GM18505 (cell line): ENCODE results near the gene ARHGAP8.
"Not testable (repeated sequence)": the region's sequence is repeated elsewhere in the genome, so short reads cannot be mapped to it uniquely, and the experiment has no call there.

Experiments
- ATAC-seq: cut with Tn5 transposase; IDR thresholded peaks from one replicate; pipeline ENCODE4 v1.9.1; 2021; ENCODE audit not compliant: unreplicated experiment
- POLR2A ChIP-seq: IDR thresholded peaks from 4 replicates; pipeline ENCODE4 v1.6.1; 2011; ENCODE audit warnings: borderline replicate concordance; ENCODE audit not compliant: insufficient read depth, insufficient read length; ENCODE audit errors: extremely low read depth

Gene ARHGAP8

GRCh38 chr22:44842417-44842816, 90.0 kb downstream of the ARHGAP8 start:
- no peak for TF ChIP-seq POLR2A
- no peak for ATAC-seq

- no peak for TF ChIP-seq POLR2A
- no peak for ATAC-seq
Measured at GRCh38 chr22:44845191-44845590, 92.8 kb downstream of the ARHGAP8 start.

GRCh38 chr22:44845796-44846720, 93.7 kb downstream of the ARHGAP8 start:
- TF ChIP-seq POLR2A, result no peak
- no peak for ATAC-seq

GRCh38 chr22:44846726-44847275, 94.4 kb downstream of the ARHGAP8 start:
- no peak for TF ChIP-seq POLR2A
- no peak for ATAC-seq

- ATAC-seq, result no peak
- no peak for TF ChIP-seq POLR2A
Measured at GRCh38 chr22:44847380-44847779, 95.0 kb downstream of the ARHGAP8 start.

GRCh38 chr22:44847892-44848291, 95.5 kb downstream of the ARHGAP8 start:
- ATAC-seq, result no peak

GRCh38 chr22:44848296-44848741, 95.9 kb downstream of the ARHGAP8 start:
- no peak for TF ChIP-seq POLR2A
- ATAC-seq, result no peak

More at GRCh38 chr22:44847892-44848291, 95.5 kb downstream of the ARHGAP8 start:
- no peak for TF ChIP-seq POLR2A

GRCh38 chr22:44848791-44849420, 96.5 kb downstream of the ARHGAP8 start:
- no peak for TF ChIP-seq POLR2A
- no peak for ATAC-seq

GRCh38 chr22:44850946-44851345, 98.6 kb downstream of the ARHGAP8 start:
- no peak for ATAC-seq
- no peak for TF ChIP-seq POLR2A

- ATAC-seq, result not testable (repeated sequence)
Measured at GRCh38 chr22:44854641-44855040, 102.3 kb downstream of the ARHGAP8 start.

GRCh38 chr22:44855855-44856254, 103.5 kb downstream of the ARHGAP8 start:
- no peak for ATAC-seq

GRCh38 chr22:44858819-44859218, 106.4 kb downstream of the ARHGAP8 start:
- ATAC-seq, result not testable (repeated sequence)

More at GRCh38 chr22:44855855-44856254, 103.5 kb downstream of the ARHGAP8 start:
- no peak for TF ChIP-seq POLR2A

GRCh38 chr22:44859641-44860040, 107.3 kb downstream of the ARHGAP8 start:
- TF ChIP-seq POLR2A, result no peak
- no peak for ATAC-seq

- TF ChIP-seq POLR2A, result no peak
Measured at GRCh38 chr22:44860311-44860710, 107.9 kb downstream of the ARHGAP8 start.

More at GRCh38 chr22:44860311-44860710, 107.9 kb downstream of the ARHGAP8 start:
- no peak for ATAC-seq
